Measurements from ENCODE around the gene CCDC187. TPM values are rescaled to one million over a fixed set of nuclear protein-coding genes. Genes with fewer than 3 reads are reported as not detected.

The CCDC187 gene
- total RNA-seq, 2 experiments from 2014 or later = 0.05 TPM; not detected in 1

DNA sequence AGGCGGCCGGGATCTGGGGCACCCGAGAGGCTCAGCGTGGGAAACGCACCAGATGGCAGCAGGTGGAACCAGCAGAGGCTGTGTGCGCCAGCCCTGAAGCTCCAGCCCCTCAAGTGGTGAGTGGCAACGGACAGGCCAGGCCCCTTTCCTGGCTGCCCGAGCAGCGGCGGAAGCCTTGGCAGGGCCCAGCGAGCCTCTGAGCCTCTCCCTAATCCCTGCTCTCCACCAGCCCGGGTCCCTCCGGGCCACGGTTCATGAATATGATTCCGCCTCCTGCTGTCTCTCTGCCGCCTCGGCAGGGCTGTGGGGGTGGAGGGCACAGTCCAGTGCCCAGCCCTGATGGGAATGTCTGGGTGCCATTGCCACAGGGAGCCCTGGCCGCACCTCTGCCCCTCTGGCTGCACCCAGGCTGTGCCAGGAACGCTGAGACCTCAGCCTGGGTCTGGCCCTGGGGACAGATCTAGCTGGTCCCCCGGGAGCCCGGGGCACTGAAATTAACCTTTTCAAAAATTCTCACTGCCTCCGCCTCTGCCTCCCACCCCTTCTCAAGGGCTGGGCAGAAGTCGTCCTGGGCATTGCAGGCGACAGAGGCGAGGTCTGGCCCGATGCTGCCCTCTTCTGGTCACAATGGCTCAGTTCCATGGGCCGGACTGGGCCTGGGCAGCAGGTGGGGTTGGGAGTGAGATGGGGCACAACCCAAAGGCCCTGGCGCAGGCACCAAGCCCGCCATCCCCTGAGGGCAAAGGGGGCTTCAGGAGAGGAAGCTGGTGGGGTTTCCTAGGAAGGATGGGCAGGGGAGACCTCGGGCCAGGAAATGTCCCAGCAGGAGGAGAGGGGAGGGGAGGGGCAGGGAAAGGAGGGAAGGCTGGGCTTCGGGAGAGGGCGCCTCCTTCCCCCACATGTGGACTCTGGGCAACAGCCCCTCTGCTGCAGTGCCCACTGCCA lies 20.3 kb downstream of the CCDC187 start:
- POLR2A ChIA-PET = interaction anchor here (0.7 kb wide), 1 partner anchor 325 kb away, joined by 3 read pairs; no protein-coding TSS in a partner anchor
- intact Hi-C loops (cut with DNase I, micrococcal nuclease) = loop anchor here (1.0 to 5.0 kb wide), 4 partner anchors 56 to 685 kb away; no protein-coding TSS in a partner anchor
- H3K36me3 Mint-ChIP-seq (ENCODE audit: low read depth) = no peaks in the 10 kb centered on the region
- H3K9me3 Mint-ChIP-seq (ENCODE audit: low read depth) = no peaks in the 10 kb centered on the region
- CTCF ChIA-PET = interaction anchor here (0.8 to 1.2 kb wide), 3 partner anchors 40 to 142 kb away, joined by 3 to 5 read pairs (median 3); no protein-coding TSS in a partner anchor
- DNase-seq (peak; percentile 86), ATAC-seq (peak; percentile 98)
- H3K27ac Mint-ChIP-seq = no peak overlapping the region
- no peak overlapping the region for H3K4me3 Mint-ChIP-seq
- H3K4me1 Mint-ChIP-seq = peaks cover 4% of the 10 kb centered on the region
- H3K27me3 Mint-ChIP-seq = peaks cover 2% of the 10 kb centered on the region

DNA sequence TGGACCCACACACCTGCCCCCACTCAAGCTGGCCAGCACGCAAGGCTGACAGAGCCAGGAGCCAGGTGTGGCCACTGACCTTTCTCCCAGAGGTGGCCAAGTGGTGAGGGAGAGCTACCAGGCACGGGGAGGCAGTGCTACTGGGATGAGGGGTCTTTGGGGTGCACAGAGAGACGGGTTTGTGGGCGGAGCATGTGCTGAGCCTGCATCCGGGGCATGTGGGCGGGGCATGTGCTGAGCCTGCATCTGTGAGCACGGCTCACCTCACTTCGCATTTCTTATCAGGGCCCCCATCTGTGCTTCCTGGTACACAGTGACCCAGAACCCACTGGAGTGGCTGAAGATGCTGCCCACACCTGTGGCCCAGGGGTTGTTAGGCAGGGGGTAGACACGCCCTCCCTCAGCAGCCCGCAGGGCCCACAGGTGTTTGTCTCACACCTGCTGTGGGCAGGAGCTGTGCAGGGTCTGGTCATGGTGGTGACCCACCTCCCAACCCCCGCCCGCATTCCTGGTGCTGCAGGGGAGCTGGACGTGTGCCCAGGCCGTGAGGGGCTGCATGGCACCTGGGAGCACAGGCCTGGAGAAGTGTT lies 21.5 kb downstream of the CCDC187 start:
- intact Hi-C loops (cut with DNase I, micrococcal nuclease) = loop anchor here in 1 of 2 experiments (2.0 to 5.0 kb wide), 3 partner anchors 55 to 684 kb away; no protein-coding TSS in a partner anchor
- Mint-ChIP-seq H3K27ac (no peak overlapping the region), H3K4me3 (no peak overlapping the region), H3K9me3 (ENCODE audit: low read depth) (no peaks in the 10 kb centered on the region), H3K4me1 (peaks cover 4% of the 10 kb centered on the region), H3K27me3 (peaks cover 2% of the 10 kb centered on the region), H3K36me3 (ENCODE audit: low read depth) (no peaks in the 10 kb centered on the region)
- POLR2A ChIA-PET = no interaction called here
- DNase-seq = peak; percentile 42
- no peak for ATAC-seq
- CTCF ChIA-PET = interaction anchor here (0.6 to 1.2 kb wide), 3 partner anchors 14 to 141 kb away, joined by 3 to 5 read pairs (median 3); no protein-coding TSS in a partner anchor

DNA sequence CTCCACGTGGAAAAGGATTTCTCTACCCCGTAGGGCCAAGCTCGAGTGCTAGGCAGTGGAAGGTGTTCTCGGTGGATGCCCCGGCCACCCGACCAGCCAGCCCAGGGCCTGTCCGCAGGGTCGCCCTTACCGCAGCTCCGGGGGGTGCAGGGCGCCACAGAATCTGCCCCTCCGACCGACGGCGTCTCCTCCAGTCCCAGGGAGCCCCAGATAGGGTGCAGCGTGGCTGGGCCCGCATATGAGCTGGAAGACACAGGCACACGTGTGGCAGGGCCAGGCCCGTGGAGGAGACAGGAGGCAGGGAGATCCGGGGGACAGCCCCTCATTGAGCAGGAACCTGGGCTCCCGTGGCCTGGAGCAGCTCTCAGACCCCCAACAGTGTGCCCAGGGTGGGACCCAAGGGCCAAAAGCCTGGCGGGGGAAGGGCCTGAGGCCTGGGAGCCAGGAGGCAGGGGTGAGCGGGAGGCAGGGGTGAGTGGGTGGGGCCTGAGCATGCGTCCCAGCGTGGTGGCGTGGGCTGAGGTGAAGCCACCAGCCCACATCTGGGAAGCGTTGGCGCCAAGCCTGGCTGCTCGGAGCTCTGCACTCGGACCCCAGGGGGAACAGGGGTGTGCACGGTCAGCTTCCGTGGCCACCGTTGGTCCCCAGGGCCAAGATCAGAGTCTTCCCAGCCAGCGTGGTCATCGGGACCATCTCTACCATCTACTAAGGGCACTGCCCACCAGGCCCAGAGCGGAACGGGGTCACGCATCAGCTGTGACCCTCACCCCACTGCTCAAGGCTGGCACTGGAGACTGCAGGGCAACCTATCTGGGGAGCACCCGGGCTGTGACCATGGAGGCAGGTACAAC lies 22.2 kb downstream of the CCDC187 start:
- H3K36me3 Mint-ChIP-seq (ENCODE audit: low read depth) = no peaks in the 10 kb centered on the region
- ATAC-seq (no peak), DNase-seq (no peak)
- ChIA-PET POLR2A (no interaction called here), CTCF (interaction anchor here (0.6 kb wide), 1 partner anchor 1743 kb away, joined by 3 read pairs; no protein-coding TSS in a partner anchor)
- H3K27me3 Mint-ChIP-seq = peaks cover 2% of the 10 kb centered on the region
- no peaks in the 10 kb centered on the region for H3K9me3 Mint-ChIP-seq (ENCODE audit: low read depth)
- intact Hi-C loops (cut with DNase I, micrococcal nuclease) = loop anchor here in 1 of 2 experiments (2.0 to 5.0 kb wide), 3 partner anchors 54 to 683 kb away; no protein-coding TSS in a partner anchor
- peaks cover 4% of the 10 kb centered on the region for H3K4me1 Mint-ChIP-seq
- no peak overlapping the region for H3K4me3 Mint-ChIP-seq
- H3K27ac Mint-ChIP-seq = no peak overlapping the region

DNA sequence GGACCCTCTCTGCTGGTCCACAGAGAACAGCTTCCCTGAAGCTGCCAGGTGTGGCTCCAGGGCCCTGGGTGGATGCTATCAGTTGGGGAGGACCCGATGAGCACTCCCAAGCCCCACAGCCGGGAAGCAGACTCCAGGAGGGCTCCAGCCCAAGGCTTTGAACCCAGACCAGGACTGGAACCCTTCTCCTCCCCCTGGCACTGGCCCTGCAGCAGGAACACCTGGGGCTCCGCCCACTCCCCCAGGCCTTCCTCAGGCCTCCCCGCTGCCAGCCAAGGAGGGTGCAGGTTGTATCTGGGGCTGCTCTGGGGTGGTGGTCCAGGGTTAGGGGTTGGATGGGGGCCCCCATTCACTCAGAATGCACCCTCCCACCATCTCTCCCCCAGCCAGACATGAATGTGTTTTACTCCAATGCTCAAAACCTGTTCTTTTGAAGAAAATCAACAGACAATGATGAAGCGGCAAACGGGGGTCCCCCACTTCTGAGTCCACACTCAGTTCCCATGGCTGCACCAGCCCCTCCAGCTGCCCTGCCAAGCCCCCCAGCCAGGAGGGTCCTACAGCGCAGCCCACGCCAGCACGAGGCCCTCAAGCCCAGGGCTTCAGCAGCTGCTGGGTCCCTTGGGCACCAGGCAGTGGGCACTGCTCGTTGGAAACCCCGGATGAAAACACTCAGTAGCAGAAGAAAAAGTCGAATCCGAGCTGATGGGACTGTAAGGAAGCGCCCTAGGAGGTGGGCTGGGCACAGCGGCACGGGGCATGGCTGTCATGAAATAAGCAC lies 23.2 kb downstream of the CCDC187 start:
- ChIA-PET POLR2A (no interaction called here), CTCF (interaction anchor here (0.6 kb wide), 1 partner anchor 1743 kb away, joined by 3 read pairs; no protein-coding TSS in a partner anchor)
- Mint-ChIP-seq H3K4me1 (peaks cover 4% of the 10 kb centered on the region), H3K27ac (no peak overlapping the region), H3K4me3 (no peak overlapping the region), H3K9me3 (ENCODE audit: low read depth) (no peaks in the 10 kb centered on the region), H3K36me3 (ENCODE audit: low read depth) (no peaks in the 10 kb centered on the region), H3K27me3 (peaks cover 2% of the 10 kb centered on the region)
- ATAC-seq = no peak
- intact Hi-C loops (cut with DNase I, micrococcal nuclease) = loop anchor here in 1 of 2 experiments (5.0 kb wide), 2 partner anchors 53 to 128 kb away; no protein-coding TSS in a partner anchor
- no peak for DNase-seq

DNA sequence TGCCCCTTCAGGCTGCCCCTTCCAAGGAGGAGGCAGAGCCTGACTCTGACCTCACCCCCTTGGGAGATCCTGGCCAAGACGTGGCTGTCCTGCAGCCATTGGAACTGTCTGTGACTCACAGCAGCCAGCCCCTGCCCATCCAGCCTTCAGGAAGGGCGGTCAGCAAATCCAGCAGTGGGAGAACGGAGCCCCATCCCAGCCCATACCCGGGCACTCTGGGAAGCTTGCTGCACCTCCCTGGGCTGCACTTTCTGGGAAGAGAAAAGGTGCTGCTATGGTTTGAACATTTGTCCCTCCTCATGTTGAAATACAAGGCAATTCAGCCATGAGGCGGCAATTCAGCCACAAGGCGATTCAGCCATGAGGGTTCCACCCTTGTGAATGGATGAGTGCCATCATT lies 24.4 kb downstream of the CCDC187 start:
- H3K36me3 Mint-ChIP-seq (ENCODE audit: low read depth) = no peaks in the 10 kb centered on the region
- DNase-seq = no peak
- H3K4me3 Mint-ChIP-seq = no peak overlapping the region
- no peaks in the 10 kb centered on the region for H3K9me3 Mint-ChIP-seq (ENCODE audit: low read depth)
- no peak for ATAC-seq
- H3K4me1 Mint-ChIP-seq = peaks cover 4% of the 10 kb centered on the region
- H3K27ac Mint-ChIP-seq = no peak overlapping the region
- CTCF ChIA-PET = interaction anchor here (0.5 kb wide), 1 partner anchor 37 kb away, joined by 3 read pairs; no protein-coding TSS in a partner anchor
- intact Hi-C loops (cut with DNase I, micrococcal nuclease) = no loop called here
- peaks cover 4% of the 10 kb centered on the region for H3K27me3 Mint-ChIP-seq
- POLR2A ChIA-PET = no interaction called here

DNA sequence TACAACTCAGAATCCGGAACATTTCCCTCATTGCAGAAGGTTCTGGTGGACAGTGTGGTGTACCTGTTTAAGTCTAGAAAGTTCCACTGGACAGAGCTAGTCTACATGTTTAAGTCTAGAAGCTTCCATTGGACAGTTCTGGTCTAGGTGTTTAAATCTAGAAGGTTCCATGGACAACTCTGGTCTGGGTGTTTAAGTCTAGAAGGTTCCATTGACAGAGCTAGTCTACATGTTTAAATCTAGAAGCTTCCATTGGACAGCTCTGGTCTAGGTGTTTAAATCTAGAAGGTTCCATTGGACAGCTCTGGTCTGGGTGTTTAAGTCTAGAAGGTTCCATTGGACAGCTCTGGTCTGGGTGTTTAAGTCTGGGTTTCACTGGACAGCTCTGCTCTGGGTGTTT lies 25.0 kb downstream of the CCDC187 start:
- CTCF ChIA-PET = interaction anchor here (0.6 to 1.0 kb wide), 3 partner anchors 34 to 479 kb away, joined by 3 to 6 read pairs (median 3); no protein-coding TSS in a partner anchor
- H3K36me3 Mint-ChIP-seq (ENCODE audit: low read depth) = no peaks in the 10 kb centered on the region
- POLR2A ChIA-PET = no interaction called here

DNA sequence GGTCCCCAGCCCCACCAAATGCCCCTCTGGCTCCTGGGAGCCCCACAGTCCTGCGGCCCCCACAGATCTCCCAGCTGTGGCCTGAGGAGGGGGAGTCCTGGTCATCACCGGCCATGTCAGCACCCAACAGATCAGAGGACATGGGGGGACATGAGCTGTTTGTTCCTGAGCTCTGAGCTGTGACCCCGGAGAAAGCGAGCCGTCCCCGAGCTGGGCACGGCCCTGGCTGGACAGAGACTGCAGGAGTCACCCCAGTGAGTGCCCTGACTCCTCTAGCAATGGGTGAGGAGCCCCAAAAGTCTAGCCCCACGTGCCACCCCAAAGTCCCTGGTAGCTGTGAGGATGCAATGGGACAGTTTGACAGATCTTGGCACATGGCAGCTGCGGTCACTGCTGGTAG lies 25.7 kb downstream of the CCDC187 start:
- no peaks in the 10 kb centered on the region for H3K4me1 Mint-ChIP-seq
- ATAC-seq = no peak
- POLR2A ChIA-PET = no interaction called here
- peaks cover 2% of the 10 kb centered on the region for H3K27me3 Mint-ChIP-seq
- intact Hi-C loops (cut with DNase I, micrococcal nuclease) = no loop called here
- CTCF ChIA-PET = interaction anchor here (0.6 to 1.0 kb wide), 3 partner anchors 35 to 479 kb away, joined by 3 to 6 read pairs (median 3); no protein-coding TSS in a partner anchor
- no peak for DNase-seq
- no peak overlapping the region for H3K27ac Mint-ChIP-seq
- no peaks in the 10 kb centered on the region for H3K9me3 Mint-ChIP-seq (ENCODE audit: low read depth)
- no peak overlapping the region for H3K4me3 Mint-ChIP-seq
- H3K36me3 Mint-ChIP-seq (ENCODE audit: low read depth) = no peaks in the 10 kb centered on the region

More for the DNA sequence above, 25.0 kb downstream of the CCDC187 start:
- Mint-ChIP-seq H3K27ac (no peak overlapping the region), H3K4me3 (no peak overlapping the region), H3K9me3 (ENCODE audit: low read depth) (no peaks in the 10 kb centered on the region), H3K27me3 (peaks cover 4% of the 10 kb centered on the region), H3K4me1 (peaks cover 4% of the 10 kb centered on the region)
- intact Hi-C loops (cut with DNase I, micrococcal nuclease) = no loop called here
- DNase-seq (no peak), ATAC-seq (no peak)

DNA sequence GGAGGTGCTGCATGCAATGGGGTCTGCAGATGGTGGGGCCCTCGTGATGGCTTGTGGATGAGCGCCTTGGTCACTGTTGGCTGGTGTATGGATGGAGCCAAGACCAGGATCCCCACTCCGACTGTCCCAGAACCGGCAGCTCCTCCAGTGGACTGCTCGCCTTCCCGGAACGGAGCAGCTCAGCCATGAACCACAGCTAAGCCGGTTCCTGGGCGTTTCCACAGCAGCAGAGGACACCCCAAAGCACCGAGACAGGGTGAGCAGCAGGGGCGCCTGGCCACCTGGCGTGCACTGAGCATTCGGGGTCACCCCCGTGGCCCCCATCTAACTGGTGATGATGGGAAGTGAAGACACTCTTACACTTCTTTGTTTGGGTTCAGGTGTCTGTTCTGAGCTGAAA lies 26.1 kb downstream of the CCDC187 start:
- CTCF ChIA-PET = interaction anchor here (0.5 to 1.0 kb wide), 2 partner anchors 35 to 60 kb away, joined by 3 read pairs; no protein-coding TSS in a partner anchor
- H3K9me3 Mint-ChIP-seq (ENCODE audit: low read depth) = no peaks in the 10 kb centered on the region
- no peaks in the 10 kb centered on the region for H3K36me3 Mint-ChIP-seq (ENCODE audit: low read depth)

DNA sequence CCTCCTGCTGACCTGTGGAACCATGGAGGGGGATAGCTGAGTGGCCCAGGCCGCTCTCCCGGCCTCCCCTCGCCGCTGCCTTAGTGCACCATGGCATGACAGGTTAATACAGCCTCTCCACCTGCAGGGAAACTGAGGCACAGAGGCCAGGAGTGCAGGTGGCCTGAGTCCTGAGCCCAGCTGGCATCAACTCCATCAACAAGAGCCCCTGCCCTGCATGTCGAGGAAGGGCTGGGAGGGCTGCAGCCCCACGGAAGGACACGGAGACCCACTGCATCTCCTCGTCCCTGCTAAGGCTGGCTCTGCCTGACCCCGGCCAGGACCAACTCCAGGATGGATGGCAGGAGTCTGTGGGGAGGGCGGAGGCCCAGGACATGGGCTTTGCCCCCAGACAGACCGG lies 27.2 kb downstream of the CCDC187 start:
- Mint-ChIP-seq H3K4me3 (no peak overlapping the region), H3K27me3 (peaks cover 2% of the 10 kb centered on the region), H3K9me3 (ENCODE audit: low read depth) (no peaks in the 10 kb centered on the region), H3K36me3 (ENCODE audit: low read depth) (no peaks in the 10 kb centered on the region), H3K27ac (no peak overlapping the region), H3K4me1 (no peaks in the 10 kb centered on the region)
- ChIA-PET CTCF (no interaction called here), POLR2A (no interaction called here)
- intact Hi-C loops (cut with DNase I, micrococcal nuclease) = no loop called here
- DNase-seq = no peak
- no peak for ATAC-seq

More for the DNA sequence above, 26.1 kb downstream of the CCDC187 start:
- DNase-seq = no peak
- ATAC-seq = no peak
- peaks cover 2% of the 10 kb centered on the region for H3K27me3 Mint-ChIP-seq
- no peak overlapping the region for H3K27ac Mint-ChIP-seq
- no peak overlapping the region for H3K4me3 Mint-ChIP-seq
- intact Hi-C loops (cut with DNase I, micrococcal nuclease) = no loop called here
- POLR2A ChIA-PET = no interaction called here
- no peaks in the 10 kb centered on the region for H3K4me1 Mint-ChIP-seq

DNA sequence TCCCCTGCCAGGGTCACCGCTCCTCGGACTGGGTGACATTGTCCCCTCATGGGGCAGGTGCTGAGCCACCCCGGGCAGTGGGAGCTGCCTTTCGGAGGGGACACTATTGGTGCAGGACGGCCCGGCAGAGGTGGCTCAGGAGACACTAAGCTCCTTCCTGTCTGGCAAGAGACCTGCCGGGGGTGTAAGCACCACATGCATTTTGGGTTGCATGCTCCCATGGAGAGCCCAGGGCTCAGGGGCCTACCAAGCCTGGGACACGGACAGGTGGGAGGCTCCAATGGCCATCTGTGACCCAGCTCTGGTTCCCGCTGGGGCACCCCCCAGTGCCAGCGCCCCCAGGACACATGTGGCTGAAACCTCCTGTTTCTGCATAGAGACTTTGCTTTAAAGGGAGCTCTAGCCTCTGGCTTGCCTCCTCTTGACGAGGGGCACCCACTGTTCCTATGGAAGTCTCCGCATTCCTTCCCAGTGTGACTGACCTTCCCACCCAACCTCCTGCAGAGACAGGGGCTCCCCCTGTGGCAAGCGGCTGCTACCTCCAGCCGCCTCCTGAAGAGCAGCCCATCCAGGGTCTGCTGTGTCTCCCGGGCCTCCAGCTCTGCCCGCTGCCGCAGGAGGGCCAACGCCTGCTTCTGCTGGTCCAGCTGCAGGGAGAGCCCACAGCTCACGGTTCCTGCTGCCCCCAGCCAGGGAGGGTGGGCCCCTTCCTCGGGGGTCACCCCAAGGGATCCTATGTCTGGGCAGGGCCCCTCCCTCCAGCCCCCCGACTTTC lies 28.1 kb downstream of the CCDC187 start:
- H3K4me3 Mint-ChIP-seq = no peak overlapping the region
- ChIA-PET POLR2A (no interaction called here), CTCF (interaction anchor here (0.7 kb wide), 1 partner anchor 47 kb away, joined by 3 read pairs; no protein-coding TSS in a partner anchor)
- DNase-seq (no peak), ATAC-seq (no peak)
- H3K27me3 Mint-ChIP-seq = peaks cover 2% of the 10 kb centered on the region
- H3K36me3 Mint-ChIP-seq (ENCODE audit: low read depth) = no peaks in the 10 kb centered on the region
- H3K9me3 Mint-ChIP-seq (ENCODE audit: low read depth) = no peaks in the 10 kb centered on the region
- H3K27ac Mint-ChIP-seq = no peak overlapping the region
- intact Hi-C loops (cut with DNase I, micrococcal nuclease) = no loop called here
- no peaks in the 10 kb centered on the region for H3K4me1 Mint-ChIP-seq
